T-helper 9 cell (primary cell): ENCODE data around the gene MYOF.
"Not testable (repeated sequence)": the region's sequence is repeated elsewhere in the genome, so short reads cannot be mapped to it uniquely, and the experiment has no call there.

Experiments used
- DNase-seq: peaks from one replicate; pipeline ENCODE4 v3.0.0-alpha.2; 2020

The MYOF gene

GRCh38 chr10:93422118-93422517, 60.0 kb downstream of the MYOF start:
- no peak for DNase-seq

GRCh38 chr10:93420944-93421825, 60.9 kb downstream of the MYOF start:
- no peak for DNase-seq

- DNase-seq: no peak
Measured at GRCh38 chr10:93420091-93420490, 62.0 kb downstream of the MYOF start.

- DNase-seq: not testable (repeated sequence)
Measured at GRCh38 chr10:93419016-93419415, 63.1 kb downstream of the MYOF start.

GRCh38 chr10:93417921-93418320, 64.2 kb downstream of the MYOF start:
- no peak for DNase-seq

- DNase-seq: no peak
Measured at GRCh38 chr10:93417266-93417665, 64.9 kb downstream of the MYOF start.

GRCh38 chr10:93416824-93417223, 65.3 kb downstream of the MYOF start:
- DNase-seq: no peak

- no peak for DNase-seq
Measured at GRCh38 chr10:93415693-93416092, 66.4 kb downstream of the MYOF start.

- peak; percentile 4 for DNase-seq
Measured at GRCh38 chr10:93413252-93413689, 68.9 kb downstream of the MYOF start.

GRCh38 chr10:93412801-93413200, 69.3 kb downstream of the MYOF start:
- no peak for DNase-seq

GRCh38 chr10:93410697-93411348, 71.3 kb downstream of the MYOF start:
- DNase-seq: no peak

GRCh38 chr10:93408783-93409182, 73.4 kb downstream of the MYOF start:
- DNase-seq: no peak

- DNase-seq: no peak
Measured at GRCh38 chr10:93406364-93407145, 75.6 kb downstream of the MYOF start.

GRCh38 chr10:93404048-93404354, 78.1 kb downstream of the MYOF start:
- DNase-seq: no peak

GRCh38 chr10:93403152-93404047, 78.7 kb downstream of the MYOF start:
- DNase-seq: no peak

- no peak for DNase-seq
Measured at GRCh38 chr10:93402192-93402591, 79.9 kb downstream of the MYOF start.

GRCh38 chr10:93398528-93398927, 83.6 kb downstream of the MYOF start:
- no peak for DNase-seq

- no peak for DNase-seq
Measured at GRCh38 chr10:93397020-93397419, 85.1 kb downstream of the MYOF start.

- no peak for DNase-seq
Measured at GRCh38 chr10:93393211-93393610, 88.9 kb downstream of the MYOF start.

- no peak for DNase-seq
Measured at GRCh38 chr10:93392121-93392520, 90.0 kb downstream of the MYOF start.

- DNase-seq: no peak
Measured at GRCh38 chr10:93390306-93391090, 91.6 kb downstream of the MYOF start.
